ENCODE data around the gene CPTP.
A peak's percentile ranks its signal among the peaks of the same experiment; 100 is the strongest.

CPTP gene

GRCh38 chr1:1324524-1325287, at the start of gene CPTP, which contains the start of gene INTS11:
Gene CPTP, plus strand, starts transcription at chr1:1324802. Its CDS starts 2,109 bp downstream, at chr1:1326911.
Gene INTS11, minus strand, starts transcription at chr1:1324660. Its CDS starts 52 bp downstream, at chr1:1324608.
- DNase-seq (ENCODE audit: low spot score) = peak; percentile 90

GRCh38 chr1:1274931-1275431, 49.6 kb upstream of the CPTP start:
- no peak for DNase-seq (ENCODE audit: low spot score)

- no peak for DNase-seq (ENCODE audit: low spot score)
These were observed 48.8 kb upstream of the CPTP start for GRCh38 chr1:1275836-1276235.

GRCh38 chr1:1278620-1279019, 46.0 kb upstream of the CPTP start:
- no peak for DNase-seq (ENCODE audit: low spot score)

GRCh38 chr1:1279028-1279427, 45.6 kb upstream of the CPTP start:
- DNase-seq (ENCODE audit: low spot score) = no peak

- DNase-seq (ENCODE audit: low spot score) = no peak
These were observed 43.7 kb upstream of the CPTP start for GRCh38 chr1:1280782-1281481.

GRCh38 chr1:1281533-1282321, 42.9 kb upstream of the CPTP start:
- DNase-seq (ENCODE audit: low spot score) = no peak

- DNase-seq (ENCODE audit: low spot score) = no peak
These were observed 41.6 kb upstream of the CPTP start for GRCh38 chr1:1282998-1283397.

GRCh38 chr1:1283821-1284220, 40.8 kb upstream of the CPTP start:
- DNase-seq (ENCODE audit: low spot score) = no peak

- no peak for DNase-seq (ENCODE audit: low spot score)
These were observed 40.1 kb upstream of the CPTP start for GRCh38 chr1:1284221-1285101.

GRCh38 chr1:1285102-1285571, 39.5 kb upstream of the CPTP start:
- DNase-seq (ENCODE audit: low spot score) = no peak

- DNase-seq (ENCODE audit: low spot score) = no peak
These were observed 38.8 kb upstream of the CPTP start for GRCh38 chr1:1285611-1286311.

GRCh38 chr1:1286313-1287261, 38.0 kb upstream of the CPTP start:
- DNase-seq (ENCODE audit: low spot score) = no peak

- no peak for DNase-seq (ENCODE audit: low spot score)
These were observed 37.1 kb upstream of the CPTP start for GRCh38 chr1:1287288-1288110.

- DNase-seq (ENCODE audit: low spot score) = no peak
These were observed 34.3 kb upstream of the CPTP start for GRCh38 chr1:1290238-1290731.

- no peak for DNase-seq (ENCODE audit: low spot score)
These were observed 33.5 kb upstream of the CPTP start for GRCh38 chr1:1291023-1291528.

GRCh38 chr1:1291548-1292441, 32.8 kb upstream of the CPTP start:
- DNase-seq (ENCODE audit: low spot score) = peak; percentile 68
